GM18867 (cell line): ENCODE measurements around the gene SRP68.
"Not testable (repeated sequence)": the region's sequence is repeated elsewhere in the genome, so short reads cannot be mapped to it uniquely, and the experiment has no call there.

Source experiments
- ATAC-seq: cut with Tn5 transposase; IDR thresholded peaks from one replicate; pipeline ENCODE4 v1.9.1; 2021; ENCODE audit warnings: mild to moderate bottlenecking, moderate library complexity; ENCODE audit not compliant: unreplicated experiment

Gene SRP68

DNA sequence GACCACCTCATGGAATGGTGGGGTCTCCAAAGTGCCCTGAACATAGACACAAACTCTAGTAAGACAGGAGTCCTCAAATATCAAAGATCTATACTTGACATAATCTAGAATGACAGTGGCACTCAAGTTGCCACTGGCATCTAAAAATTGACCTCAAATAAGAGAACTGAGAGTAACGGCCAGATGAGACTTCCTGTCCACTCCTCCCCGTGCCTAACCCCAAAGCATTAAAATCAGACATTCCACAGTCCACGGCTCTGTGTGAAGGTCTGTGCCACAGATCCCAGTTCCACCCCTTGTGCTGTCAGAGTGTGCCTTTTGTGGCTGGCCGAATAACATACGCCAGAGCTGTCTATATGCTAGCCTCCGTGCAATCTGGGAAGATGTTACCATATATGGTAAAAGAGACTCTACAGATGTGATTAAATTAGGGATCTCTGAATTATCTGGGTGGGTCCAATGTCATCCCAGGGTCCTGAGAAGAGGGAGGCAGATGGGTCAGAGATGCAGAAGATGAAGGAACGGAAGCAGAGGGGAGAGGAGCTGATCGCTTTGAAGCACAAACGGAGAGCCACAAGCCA, 24.2 kb downstream of the SRP68 start:
- ATAC-seq, result no peak

GRCh38 chr17:76046064-76046463, 26.3 kb downstream of the SRP68 start:
- ATAC-seq, result no peak

DNA sequence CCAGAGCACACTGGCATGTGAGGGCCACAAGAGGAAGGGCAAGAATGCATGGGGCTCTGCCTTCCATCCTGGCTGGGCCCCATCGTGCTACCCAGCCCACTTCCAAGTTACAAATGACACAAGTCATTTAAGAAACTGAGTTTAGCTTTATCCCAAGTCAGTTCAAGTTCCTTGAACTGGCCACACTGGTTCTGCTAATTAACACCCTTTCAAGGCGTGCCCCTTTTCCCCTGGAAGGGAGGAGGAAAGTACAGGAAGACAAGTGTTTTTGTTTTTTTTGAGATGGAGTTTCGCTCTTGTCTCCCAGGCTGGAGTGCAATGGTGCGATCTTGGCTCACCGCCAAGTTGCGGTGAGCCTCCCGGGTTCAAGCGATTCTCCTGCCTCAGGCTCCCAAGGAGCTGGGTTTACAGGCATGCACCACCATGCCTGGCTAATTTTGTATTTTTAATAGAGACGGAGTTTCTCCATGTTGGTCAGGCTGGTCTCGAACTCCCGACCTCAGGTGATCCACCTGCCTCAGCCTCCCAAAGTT, 27.8 kb downstream of the SRP68 start:
- not testable (repeated sequence) for ATAC-seq

DNA sequence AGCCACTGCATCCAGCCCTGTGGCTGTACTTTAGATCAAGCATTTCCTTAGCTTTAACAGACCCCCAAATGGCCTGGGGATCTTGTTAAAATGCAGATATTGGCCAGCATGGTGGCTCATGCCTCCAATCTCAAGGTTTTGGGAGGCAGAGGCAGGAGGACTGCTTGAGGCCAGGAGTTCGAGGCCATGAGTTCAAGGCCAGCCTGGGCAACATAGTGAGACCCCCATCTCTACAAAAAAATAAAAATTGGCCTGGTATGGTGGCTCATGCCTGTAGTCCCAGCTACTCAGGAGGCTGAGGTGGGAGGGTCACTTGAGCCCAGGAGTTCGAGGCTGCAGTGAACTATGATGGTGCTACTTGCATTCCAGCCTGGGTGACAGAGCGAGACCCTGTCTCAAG, 29.4 kb downstream of the SRP68 start:
- not testable (repeated sequence) for ATAC-seq

GRCh38 chr17:76040376-76040775, 31.9 kb downstream of the SRP68 start:
- ATAC-seq, result no peak

DNA sequence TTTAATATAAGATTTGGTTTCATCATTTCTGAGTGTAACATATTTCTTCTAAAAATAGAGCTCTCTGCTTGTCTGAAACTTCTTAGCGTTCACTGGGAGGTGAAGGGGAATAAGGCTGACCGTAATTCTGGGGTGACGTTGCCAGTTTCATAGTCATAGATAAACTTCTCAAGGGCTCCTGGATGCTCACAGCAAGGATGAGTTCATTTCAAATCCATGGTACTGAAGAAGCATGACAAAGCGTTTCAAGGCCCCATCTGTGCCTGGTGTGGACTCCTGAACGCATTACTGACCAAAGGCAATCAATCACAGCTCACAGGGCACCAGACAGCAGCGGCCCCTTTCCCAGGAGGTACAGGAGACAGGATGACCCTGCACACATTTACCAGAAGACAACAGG, 33.2 kb downstream of the SRP68 start:
- ATAC-seq, result no peak

GRCh38 chr17:76038050-76038449, 34.3 kb downstream of the SRP68 start:
- ATAC-seq, result no peak

DNA sequence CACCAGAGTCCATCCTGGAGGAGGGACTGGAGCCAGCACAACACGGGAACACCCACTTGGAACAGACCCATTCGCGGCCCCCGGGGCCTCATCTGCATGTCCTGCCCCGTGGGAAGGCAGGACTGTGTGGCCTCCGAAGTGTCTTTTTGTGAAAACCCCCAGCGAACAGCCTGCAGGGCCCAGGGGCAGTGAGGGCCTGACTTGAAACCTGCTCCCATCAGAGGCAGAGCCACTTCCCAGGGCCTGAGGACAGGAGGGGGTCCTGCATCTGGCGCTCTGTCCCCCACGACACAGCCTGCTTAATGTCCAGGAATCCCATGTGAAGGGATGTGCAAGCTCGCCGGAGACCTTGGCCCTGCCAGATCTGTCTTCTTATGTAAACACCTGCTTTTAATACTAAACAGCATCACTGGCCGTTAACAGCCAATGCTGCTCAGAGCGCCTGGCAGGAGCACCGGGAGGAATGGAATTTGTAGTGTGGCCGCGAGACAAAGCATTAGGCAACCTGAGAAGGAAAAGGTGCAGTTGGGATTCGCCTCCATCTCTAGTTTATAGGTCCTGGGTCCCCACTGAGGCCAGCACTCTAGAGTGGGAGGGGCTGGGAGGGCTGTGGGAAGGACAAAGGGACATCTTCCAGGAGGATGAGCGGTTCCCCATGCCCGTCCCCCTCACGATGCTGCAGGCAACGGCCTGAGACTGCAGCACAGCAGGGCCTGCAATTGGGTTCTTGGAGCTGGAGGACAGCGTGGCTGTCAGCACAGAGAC, 35.6 kb downstream of the SRP68 start:
- ATAC-seq, result no peak

DNA sequence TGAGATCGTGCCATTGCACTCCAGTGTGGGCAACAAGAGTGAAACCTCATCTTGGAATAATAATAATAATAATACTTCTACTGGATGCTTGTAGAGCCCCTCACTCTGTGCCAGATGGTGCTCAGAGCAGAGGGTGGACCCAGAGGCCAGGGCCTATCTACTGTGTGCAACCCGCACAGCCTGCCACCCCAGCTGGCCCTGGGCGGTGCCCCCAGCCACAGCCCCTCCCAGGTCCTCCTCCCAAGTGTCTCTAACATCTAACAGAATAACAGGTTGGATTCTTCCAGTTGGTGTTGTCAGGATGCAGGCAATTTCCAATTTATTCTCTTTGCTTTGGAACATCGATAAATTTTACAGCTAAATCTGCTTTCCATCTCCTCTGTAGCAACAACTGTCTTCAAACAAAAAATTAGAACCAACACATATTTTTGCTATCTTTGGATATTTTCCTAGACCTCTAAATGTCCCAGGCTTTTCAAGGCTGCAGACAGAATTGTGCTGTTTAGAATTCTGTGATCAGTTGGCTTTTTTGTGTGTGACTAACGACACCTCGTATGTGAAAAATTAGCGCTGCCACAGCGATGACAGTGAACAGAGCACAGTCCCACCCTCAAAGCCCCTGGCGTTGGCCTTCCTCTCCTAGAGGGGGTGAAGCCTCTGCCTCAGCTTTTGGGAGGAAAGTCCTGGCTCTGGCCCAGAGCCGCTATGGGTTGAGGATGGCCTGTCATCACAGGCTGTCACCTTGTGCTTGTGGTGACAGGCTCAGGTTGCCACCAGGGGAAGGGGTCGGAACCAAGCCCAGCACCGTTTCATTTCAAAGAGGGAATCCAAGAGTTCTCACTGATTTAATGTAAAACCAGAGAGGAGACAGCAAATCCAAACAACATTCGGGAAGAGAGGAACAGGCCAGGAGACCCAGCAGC, 37.6 kb downstream of the SRP68 start:
- ATAC-seq, result no peak

GRCh38 chr17:76033139-76033538, 39.2 kb downstream of the SRP68 start:
- ATAC-seq, result no peak

GRCh38 chr17:76032780-76033108, 39.6 kb downstream of the SRP68 start:
- ATAC-seq, result no peak

DNA sequence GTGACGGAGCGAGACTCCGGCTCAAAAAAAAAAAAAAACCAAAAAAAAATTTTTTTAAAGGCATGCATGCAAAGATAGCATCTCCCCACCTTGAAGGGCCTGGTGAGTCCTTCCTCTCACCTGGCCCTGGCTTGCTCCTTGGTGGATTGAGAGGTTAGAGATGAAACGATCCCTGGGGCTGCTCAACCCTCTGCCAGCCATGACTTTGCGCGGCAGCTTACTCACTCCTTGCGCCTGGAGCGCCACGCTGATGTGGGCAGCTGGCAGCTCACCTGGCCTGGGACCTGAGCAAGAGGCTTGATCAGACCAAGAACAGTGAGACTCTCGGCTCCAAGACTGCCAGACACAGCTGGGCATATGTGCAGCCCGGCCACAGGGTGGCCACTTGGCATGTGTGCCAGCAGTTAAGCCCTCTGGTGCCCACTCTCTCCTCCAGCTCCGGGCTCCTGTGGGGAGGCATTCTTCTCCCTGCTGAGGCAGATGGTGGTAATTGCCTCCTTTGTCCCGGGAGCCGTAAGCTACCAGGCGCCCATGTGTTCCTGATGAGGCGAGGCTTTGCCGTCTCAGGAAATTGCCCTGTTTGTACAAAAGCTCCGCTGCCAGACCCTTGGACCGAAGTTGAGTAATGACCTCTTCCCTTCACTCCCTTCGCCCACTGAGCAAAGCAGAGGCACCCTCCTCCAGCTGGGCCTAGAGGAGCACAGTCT, 40.1 kb downstream of the SRP68 start:
- ATAC-seq, result no peak

GRCh38 chr17:76027159-76027839, 45.0 kb downstream of the SRP68 start, which contains the start of gene EVPL:
Gene EVPL, minus strand, starts transcription at chr17:76027306. Its CDS starts 108 bp downstream, at chr17:76027198.
- no peak for ATAC-seq

- no peak for ATAC-seq
Observed at GRCh38 chr17:76026714-76027158, 45.6 kb downstream of the SRP68 start.

- no peak for ATAC-seq
Observed at GRCh38 chr17:76025294-76025693, 47.0 kb downstream of the SRP68 start.

- no peak for ATAC-seq
Observed at GRCh38 chr17:76024353-76024752, 48.0 kb downstream of the SRP68 start.

DNA sequence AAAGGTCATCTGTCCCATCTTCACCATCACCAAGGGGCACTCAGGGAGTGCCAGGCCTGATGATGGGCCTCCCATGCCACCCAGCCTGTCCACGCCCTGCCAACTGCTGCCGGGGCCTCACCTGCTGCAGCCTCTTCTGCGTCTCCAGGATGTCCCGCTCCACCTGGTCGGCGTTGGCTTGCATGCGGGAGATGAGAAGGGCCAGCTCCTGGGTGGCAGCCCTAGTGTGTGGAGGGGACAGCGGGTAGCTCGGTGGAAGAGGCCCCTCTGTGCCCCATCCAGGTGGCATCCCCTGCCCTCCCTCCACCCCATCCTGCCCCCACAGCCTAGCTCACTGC, 48.4 kb downstream of the SRP68 start:
- ATAC-seq, result no peak

GRCh38 chr17:76022973-76023899, 49.1 kb downstream of the SRP68 start:
- no peak for ATAC-seq

DNA sequence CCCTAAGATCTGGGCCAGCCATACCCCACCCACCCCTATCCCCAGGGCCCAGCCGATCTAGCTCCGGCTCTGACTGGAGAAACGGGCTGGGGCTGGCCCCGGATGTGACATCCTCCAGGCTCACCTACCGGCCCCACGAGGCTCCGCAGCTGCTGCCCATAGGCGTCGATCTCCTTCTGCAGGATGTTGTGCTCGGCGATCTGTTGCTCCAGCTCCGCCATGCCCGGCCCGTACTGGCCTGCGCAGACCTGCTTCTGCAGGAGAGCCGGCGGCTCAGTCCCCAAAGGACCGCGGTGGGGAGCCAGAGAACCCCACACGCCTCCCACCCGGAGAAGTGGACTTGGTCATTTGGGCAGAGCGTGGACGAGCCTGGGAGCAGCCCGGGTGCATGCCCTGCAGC, 50.0 kb downstream of the SRP68 start:
- no peak for ATAC-seq
